ENCODE results near the gene HS1BP3.

HS1BP3 gene

GRCh38 chr2:20619624-20620024, 31.3 kb downstream of the HS1BP3 start:
- no peak for DNase-seq

- DNase-seq = no peak
Measured at GRCh38 chr2:20618886-20619521, 31.9 kb downstream of the HS1BP3 start.

GRCh38 chr2:20618468-20618885, 32.4 kb downstream of the HS1BP3 start:
- DNase-seq = peak in 7 of 51 donors; percentile 15 to 64 (median 54)

GRCh38 chr2:20617892-20618467, 32.9 kb downstream of the HS1BP3 start:
- peak in 49 of 51 donors; percentile 36 to 98 (median 92) for DNase-seq

GRCh38 chr2:20617081-20617575, 33.8 kb downstream of the HS1BP3 start:
- peak in 7 of 51 donors; percentile 30 to 58 (median 37) for DNase-seq

- no peak for DNase-seq
Measured at GRCh38 chr2:20616341-20616871, 34.5 kb downstream of the HS1BP3 start.

GRCh38 chr2:20615466-20616241, 35.2 kb downstream of the HS1BP3 start:
- DNase-seq = peak in 8 of 51 donors; percentile 32 to 74 (median 45)

GRCh38 chr2:20615068-20615465, 35.8 kb downstream of the HS1BP3 start:
- DNase-seq = no peak

- peak in 15 of 51 donors; percentile 19 to 79 (median 45) for DNase-seq
Measured at GRCh38 chr2:20614201-20615067, 36.5 kb downstream of the HS1BP3 start.

- DNase-seq = no peak
Measured at GRCh38 chr2:20612925-20613916, 37.7 kb downstream of the HS1BP3 start.

- no peak for DNase-seq
Measured at GRCh38 chr2:20611844-20612356, 39.0 kb downstream of the HS1BP3 start.

GRCh38 chr2:20611077-20611843, 39.6 kb downstream of the HS1BP3 start:
- peak in 4 of 51 donors; percentile 40 to 70 (median 46) for DNase-seq

GRCh38 chr2:20609995-20610357, 40.9 kb downstream of the HS1BP3 start:
- DNase-seq = no peak

- DNase-seq = peak in 5 of 51 donors; percentile 28 to 39 (median 32)
Measured at GRCh38 chr2:20609349-20609994, 41.4 kb downstream of the HS1BP3 start.

GRCh38 chr2:20608666-20609348, 42.1 kb downstream of the HS1BP3 start:
- DNase-seq = no peak

GRCh38 chr2:20607446-20607845, 43.5 kb downstream of the HS1BP3 start:
- DNase-seq = no peak

- no peak for DNase-seq
Measured at GRCh38 chr2:20606198-20606597, 44.7 kb downstream of the HS1BP3 start.

Data from hypothalamus (tissue), 51 donors.